HepG2 (cell line): ENCODE results near the gene SH3GL1. TPM values are rescaled to one million over a fixed set of nuclear protein-coding genes. Genes with fewer than 3 reads are reported as not detected.

Experiments
- ARNTL ChIP-seq: sonication (generic); formaldehyde crosslinking; IDR thresholded peaks from 2 replicates; pipeline ENCODE4 v1.4.0; 2020; ENCODE audit warnings: mild to moderate bottlenecking, missing genetic modification reagents
- ATF3 ChIP-seq: sonication (generic); formaldehyde crosslinking; IDR thresholded peaks from 2 replicates; pipeline ENCODE4 v1.4.0; 2020; ENCODE audit warnings: missing genetic modification reagents
- CEBPG ChIP-seq: IDR thresholded peaks from 2 replicates; pipeline ENCODE4 v1.6.1; 2016
- GATAD2A ChIP-seq: IDR thresholded peaks from 2 replicates; pipeline ENCODE4 v1.6.1; 2016
- LCORL ChIP-seq, 2 experiments: fragments of 450-650 bp in 1 of 2; sonication (generic) in 1 of 2; formaldehyde crosslinking in 1 of 2; IDR thresholded peaks; 2 replicates each; pipeline versions ENCODE4 v1.5.0 to v1.6.1; 2017 to 2020; ENCODE audit warnings: antibody characterized with exemption in 1 of 2, missing genetic modification reagents in 1 of 2
- RFX5 ChIP-seq: IDR thresholded peaks from 2 replicates; pipeline ENCODE4 v1.6.1; 2011; ENCODE audit warnings: low read depth, low read length, improper control_type of control experiment
- RFXAP ChIP-seq: sonication (generic); formaldehyde crosslinking; IDR thresholded peaks from 2 replicates; pipeline ENCODE4 v1.4.0; 2020; ENCODE audit warnings: missing genetic modification reagents, borderline replicate concordance
- RXRA ChIP-seq: sonication (generic); formaldehyde crosslinking; IDR thresholded peaks from 2 replicates; pipeline ENCODE4 v1.5.1; 2020; ENCODE audit warnings: missing genetic modification reagents
- SETDB1 ChIP-seq: sonication (generic); formaldehyde crosslinking; IDR thresholded peaks from 2 replicates; pipeline ENCODE4 v1.5.1; 2020; ENCODE audit warnings: missing genetic modification reagents, mild to moderate bottlenecking, borderline replicate concordance
- ZBTB38 ChIP-seq: sonication (generic); formaldehyde crosslinking; IDR thresholded peaks from 2 replicates; pipeline ENCODE4 v1.5.1; 2020; ENCODE audit warnings: mild to moderate bottlenecking, missing genetic modification reagents
- ZNF33B ChIP-seq: sonication (generic); formaldehyde crosslinking; IDR thresholded peaks from 2 replicates; pipeline ENCODE4 v1.5.1; 2020; ENCODE audit warnings: mild to moderate bottlenecking, missing genetic modification reagents
- ZNF501 ChIP-seq: sonication (generic); formaldehyde crosslinking; IDR thresholded peaks from 2 replicates; pipeline ENCODE4 v1.5.1; 2020; ENCODE audit warnings: mild to moderate bottlenecking, moderate library complexity, missing genetic modification reagents
- ZNF598 ChIP-seq: sonication (generic); formaldehyde crosslinking; IDR thresholded peaks from 2 replicates; pipeline ENCODE4 v1.5.1; 2020; ENCODE audit warnings: mild to moderate bottlenecking, missing genetic modification reagents, borderline replicate concordance
- ZNF652 ChIP-seq: IDR thresholded peaks from 2 replicates; pipeline ENCODE4 v1.6.1; 2016; ENCODE audit warnings: low read depth, borderline replicate concordance
- polyA plus RNA-seq, 8 experiments: library from polyadenylated mRNA; depleted of rRNA in 3 of 8; stranded (reverse) in 7 of 8; unstranded in 1 of 8; fragments of >200 nt; fragmentation: Illumina TruSeq in 4 of 8; extraction: Trizol in 4 of 8; gene quantifications; 2 replicates each; pipeline versions ENCODE4 v1.2.1 to v1.2.3, GENCODE V29; 2011 to 2016; ENCODE audit warnings: low read depth in 4 of 8, missing spikeins in 1 of 8, mixed read lengths in 1 of 8; ENCODE audit not compliant: insufficient read depth in 1 of 8
- total RNA-seq, 5 experiments: library from RNA; depleted of rRNA; stranded (reverse); fragments of >200 nt; fragmentation: Illumina TruSeq; extraction: Trizol; gene quantifications; 2 replicates each; pipeline ENCODE4 v1.2.3, GENCODE V29; 2016; ENCODE audit warnings: low read depth in 1 of 5
- TF ChIP-seq, protein P1 (sequence below): sonication (generic); formaldehyde crosslinking; IDR thresholded peaks from 2 replicates; pipeline ENCODE4 v1.5.1; 2020; ENCODE audit warnings: mild to moderate bottlenecking, missing genetic modification reagents, borderline replicate concordance
- TF ChIP-seq, protein P2 (sequence below): sonication (generic); formaldehyde crosslinking; IDR thresholded peaks from 2 replicates; pipeline ENCODE4 v1.4.0; 2020; ENCODE audit warnings: missing genetic modification reagents, borderline replicate concordance
- TF ChIP-seq, protein P3 (sequence below): sonication (generic); formaldehyde crosslinking; IDR thresholded peaks from 2 replicates; pipeline ENCODE4 v1.5.0; 2020; ENCODE audit warnings: mild to moderate bottlenecking, missing genetic modification reagents, borderline replicate concordance
- TF ChIP-seq, protein P4 (sequence below): IDR thresholded peaks from 2 replicates; pipeline ENCODE4 v1.4.0; 2020; ENCODE audit warnings: mild to moderate bottlenecking, missing genetic modification reagents

SH3GL1 gene
- total and polyA plus RNA-seq, 2 of the 13 experiments (the other 11 are each of a cell fraction or from before 2014, with no cell fraction given): 33.0 to 45.1 TPM

- TF ChIP-seq ZNF598 (CRISPR knock-in tag) (0 out of 2 replicates have a peak, but pooled peaks have one; percentile 21), ZNF652 (peak; percentile 43; the same call in 1 of the 2 replicates), SETDB1 (CRISPR knock-in tag) (no peak), RFXAP (CRISPR knock-in tag) (0 out of 2 replicates have a peak, but pooled peaks have one; percentile 18), ZNF501 (CRISPR knock-in tag) (peak; percentile 38; the same call in 1 of the 2 replicates), RXRA (no peak), ARNTL (CRISPR knock-in tag) (peak; percentile 57; the same call in 1 of the 2 replicates), CEBPG (CRISPR knock-in tag) (peak; percentile 47; the same call in 1 of the 2 replicates), LCORL (IDR thresholded peaks at IDR 0.05) (no peak), LCORL (CRISPR knock-in tag; IDR thresholded peaks at IDR 0.05) (0 out of 2 replicates have a peak, but pooled peaks have one; percentile 31), RFX5 (no peak), GATAD2A (CRISPR knock-in tag) (peak; percentile 66), ZNF33B (CRISPR knock-in tag) (0 out of 2 replicates have a peak, but pooled peaks have one; percentile 36), ZBTB38 (CRISPR knock-in tag) (peak; percentile 5; the same call in 1 of the 2 replicates), ATF3 (no peak)
- TF ChIP-seq, protein P1, sequence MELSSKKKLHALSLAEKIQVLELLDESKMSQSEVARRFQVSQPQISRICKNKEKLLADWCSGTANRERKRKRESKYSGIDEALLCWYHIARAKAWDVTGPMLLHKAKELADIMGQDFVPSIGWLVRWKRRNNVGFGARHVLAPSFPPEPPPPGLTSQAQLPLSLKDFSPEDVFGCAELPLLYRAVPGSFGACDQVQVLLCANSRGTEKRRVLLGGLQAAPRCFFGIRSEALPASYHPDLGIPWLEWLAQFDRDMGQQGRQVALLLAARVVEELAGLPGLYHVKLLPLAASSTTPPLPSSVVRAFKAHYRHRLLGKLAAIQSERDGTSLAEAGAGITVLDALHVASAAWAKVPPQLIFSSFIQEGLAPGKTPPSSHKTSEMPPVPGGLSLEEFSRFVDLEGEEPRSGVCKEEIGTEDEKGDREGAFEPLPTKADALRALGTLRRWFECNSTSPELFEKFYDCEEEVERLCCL: no peak
- TF ChIP-seq, protein P2, sequence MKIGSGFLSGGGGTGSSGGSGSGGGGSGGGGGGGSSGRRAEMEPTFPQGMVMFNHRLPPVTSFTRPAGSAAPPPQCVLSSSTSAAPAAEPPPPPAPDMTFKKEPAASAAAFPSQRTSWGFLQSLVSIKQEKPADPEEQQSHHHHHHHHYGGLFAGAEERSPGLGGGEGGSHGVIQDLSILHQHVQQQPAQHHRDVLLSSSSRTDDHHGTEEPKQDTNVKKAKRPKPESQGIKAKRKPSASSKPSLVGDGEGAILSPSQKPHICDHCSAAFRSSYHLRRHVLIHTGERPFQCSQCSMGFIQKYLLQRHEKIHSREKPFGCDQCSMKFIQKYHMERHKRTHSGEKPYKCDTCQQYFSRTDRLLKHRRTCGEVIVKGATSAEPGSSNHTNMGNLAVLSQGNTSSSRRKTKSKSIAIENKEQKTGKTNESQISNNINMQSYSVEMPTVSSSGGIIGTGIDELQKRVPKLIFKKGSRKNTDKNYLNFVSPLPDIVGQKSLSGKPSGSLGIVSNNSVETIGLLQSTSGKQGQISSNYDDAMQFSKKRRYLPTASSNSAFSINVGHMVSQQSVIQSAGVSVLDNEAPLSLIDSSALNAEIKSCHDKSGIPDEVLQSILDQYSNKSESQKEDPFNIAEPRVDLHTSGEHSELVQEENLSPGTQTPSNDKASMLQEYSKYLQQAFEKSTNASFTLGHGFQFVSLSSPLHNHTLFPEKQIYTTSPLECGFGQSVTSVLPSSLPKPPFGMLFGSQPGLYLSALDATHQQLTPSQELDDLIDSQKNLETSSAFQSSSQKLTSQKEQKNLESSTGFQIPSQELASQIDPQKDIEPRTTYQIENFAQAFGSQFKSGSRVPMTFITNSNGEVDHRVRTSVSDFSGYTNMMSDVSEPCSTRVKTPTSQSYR (CRISPR knock-in tag): 0 out of 2 replicates have a peak, but pooled peaks have one; percentile 12
- TF ChIP-seq, protein P3, sequence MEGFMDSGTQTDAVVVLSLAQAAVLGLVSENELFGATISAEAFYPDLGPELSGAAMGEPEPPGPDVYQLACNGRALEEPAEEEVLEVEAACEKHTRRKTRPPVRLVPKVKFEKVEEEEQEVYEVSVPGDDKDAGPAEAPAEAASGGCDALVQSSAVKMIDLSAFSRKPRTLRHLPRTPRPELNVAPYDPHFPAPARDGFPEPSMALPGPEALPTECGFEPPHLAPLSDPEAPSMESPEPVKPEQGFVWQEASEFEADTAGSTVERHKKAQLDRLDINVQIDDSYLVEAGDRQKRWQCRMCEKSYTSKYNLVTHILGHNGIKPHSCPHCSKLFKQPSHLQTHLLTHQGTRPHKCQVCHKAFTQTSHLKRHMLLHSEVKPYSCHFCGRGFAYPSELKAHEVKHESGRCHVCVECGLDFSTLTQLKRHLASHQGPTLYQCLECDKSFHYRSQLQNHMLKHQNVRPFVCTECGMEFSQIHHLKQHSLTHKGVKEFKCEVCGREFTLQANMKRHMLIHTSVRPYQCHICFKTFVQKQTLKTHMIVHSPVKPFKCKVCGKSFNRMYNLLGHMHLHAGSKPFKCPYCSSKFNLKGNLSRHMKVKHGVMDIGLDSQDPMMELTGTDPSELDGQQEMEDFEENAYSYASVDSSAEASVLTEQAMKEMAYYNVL (CRISPR knock-in tag): peak; percentile 50; the same call in 1 of the 2 replicates
- TF ChIP-seq, protein P4, sequence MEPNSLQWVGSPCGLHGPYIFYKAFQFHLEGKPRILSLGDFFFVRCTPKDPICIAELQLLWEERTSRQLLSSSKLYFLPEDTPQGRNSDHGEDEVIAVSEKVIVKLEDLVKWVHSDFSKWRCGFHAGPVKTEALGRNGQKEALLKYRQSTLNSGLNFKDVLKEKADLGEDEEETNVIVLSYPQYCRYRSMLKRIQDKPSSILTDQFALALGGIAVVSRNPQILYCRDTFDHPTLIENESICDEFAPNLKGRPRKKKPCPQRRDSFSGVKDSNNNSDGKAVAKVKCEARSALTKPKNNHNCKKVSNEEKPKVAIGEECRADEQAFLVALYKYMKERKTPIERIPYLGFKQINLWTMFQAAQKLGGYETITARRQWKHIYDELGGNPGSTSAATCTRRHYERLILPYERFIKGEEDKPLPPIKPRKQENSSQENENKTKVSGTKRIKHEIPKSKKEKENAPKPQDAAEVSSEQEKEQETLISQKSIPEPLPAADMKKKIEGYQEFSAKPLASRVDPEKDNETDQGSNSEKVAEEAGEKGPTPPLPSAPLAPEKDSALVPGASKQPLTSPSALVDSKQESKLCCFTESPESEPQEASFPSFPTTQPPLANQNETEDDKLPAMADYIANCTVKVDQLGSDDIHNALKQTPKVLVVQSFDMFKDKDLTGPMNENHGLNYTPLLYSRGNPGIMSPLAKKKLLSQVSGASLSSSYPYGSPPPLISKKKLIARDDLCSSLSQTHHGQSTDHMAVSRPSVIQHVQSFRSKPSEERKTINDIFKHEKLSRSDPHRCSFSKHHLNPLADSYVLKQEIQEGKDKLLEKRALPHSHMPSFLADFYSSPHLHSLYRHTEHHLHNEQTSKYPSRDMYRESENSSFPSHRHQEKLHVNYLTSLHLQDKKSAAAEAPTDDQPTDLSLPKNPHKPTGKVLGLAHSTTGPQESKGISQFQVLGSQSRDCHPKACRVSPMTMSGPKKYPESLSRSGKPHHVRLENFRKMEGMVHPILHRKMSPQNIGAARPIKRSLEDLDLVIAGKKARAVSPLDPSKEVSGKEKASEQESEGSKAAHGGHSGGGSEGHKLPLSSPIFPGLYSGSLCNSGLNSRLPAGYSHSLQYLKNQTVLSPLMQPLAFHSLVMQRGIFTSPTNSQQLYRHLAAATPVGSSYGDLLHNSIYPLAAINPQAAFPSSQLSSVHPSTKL (CRISPR knock-in tag): peak; percentile 50; the same call in 1 of the 2 replicates
These were observed 14.9 kb downstream of the SH3GL1 start (continued) for GRCh38 chr19:4385291-4386040.
